Stimulated activated CD4-positive, alpha-beta T cell treated with anti-CD3 and anti-CD28 coated beads, Interleukin-4, amount 100 ng/mL, for 4 hours (primary cell): Measurements from ENCODE around the gene CCDC136.

Source experiments
- DNase-seq, 2 experiments: peaks; one replicate each; pipeline ENCODE4 v3.0.0-alpha.2; 2020

The CCDC136 gene

GRCh38 chr7:128833148-128833945 lies 41.6 kb downstream of the CCDC136 start:
- no peak for DNase-seq

GRCh38 chr7:128833946-128834325 lies 42.2 kb downstream of the CCDC136 start:
- no peak for DNase-seq

- no peak for DNase-seq
These were observed 43.5 kb downstream of the CCDC136 start for GRCh38 chr7:128835231-128835751.

GRCh38 chr7:128835790-128836641 lies 44.2 kb downstream of the CCDC136 start:
- no peak for DNase-seq

- no peak for DNase-seq
These were observed 45.1 kb downstream of the CCDC136 start for GRCh38 chr7:128836729-128837348.

GRCh38 chr7:128837521-128837921 lies 45.8 kb downstream of the CCDC136 start:
- no peak for DNase-seq

- DNase-seq: no peak
These were observed 46.5 kb downstream of the CCDC136 start for GRCh38 chr7:128838109-128838779.

- no peak for DNase-seq
These were observed 47.4 kb downstream of the CCDC136 start for GRCh38 chr7:128838981-128839731.

GRCh38 chr7:128839751-128840177 lies 48.0 kb downstream of the CCDC136 start:
- DNase-seq: no peak

- DNase-seq: no peak
These were observed 48.8 kb downstream of the CCDC136 start for GRCh38 chr7:128840326-128841170.

- no peak for DNase-seq
These were observed 49.5 kb downstream of the CCDC136 start for GRCh38 chr7:128841171-128841690.

- peak; percentile 39 to 58 for DNase-seq
These were observed 50.3 kb downstream of the CCDC136 start for GRCh38 chr7:128841921-128842673.

- DNase-seq: no peak
These were observed 51.2 kb downstream of the CCDC136 start for GRCh38 chr7:128842674-128843641.

GRCh38 chr7:128843938-128844621 lies 52.3 kb downstream of the CCDC136 start:
- DNase-seq: no peak

- DNase-seq: no peak
These were observed 53.1 kb downstream of the CCDC136 start for GRCh38 chr7:128844777-128845311.

- DNase-seq: no peak
These were observed 53.7 kb downstream of the CCDC136 start for GRCh38 chr7:128845475-128845874.

GRCh38 chr7:128845987-128846386 lies 54.2 kb downstream of the CCDC136 start:
- DNase-seq: no peak
